T-helper 1 cell (primary cell): Measurements from ENCODE around the gene CHRNA9.
"Not testable (repeated sequence)": the region's sequence is repeated elsewhere in the genome, so short reads cannot be mapped to it uniquely, and the experiment has no call there.

Experiments
- DNase-seq, 5 donors: peaks; one replicate each; pipeline ENCODE4 v3.0.0-alpha.2; 2012 to 2020

The CHRNA9 gene

GRCh38 chr4:40392241-40392640 is 57.1 kb downstream of the CHRNA9 start:
- DNase-seq, result not testable (repeated sequence)

- DNase-seq, result no peak
Observed at GRCh38 chr4:40394236-40394635, 59.1 kb downstream of the CHRNA9 start.

- DNase-seq, result no peak
Observed at GRCh38 chr4:40395166-40395900, 60.2 kb downstream of the CHRNA9 start.

GRCh38 chr4:40395908-40396793 is 61.0 kb downstream of the CHRNA9 start:
- DNase-seq, result no peak

- no peak for DNase-seq
Observed at GRCh38 chr4:40399578-40399977, 64.4 kb downstream of the CHRNA9 start.

GRCh38 chr4:40401096-40401495 is 66.0 kb downstream of the CHRNA9 start:
- DNase-seq, result no peak

- no peak for DNase-seq
Observed at GRCh38 chr4:40401631-40402030, 66.5 kb downstream of the CHRNA9 start.

- DNase-seq, result no peak
Observed at GRCh38 chr4:40402556-40402955, 67.4 kb downstream of the CHRNA9 start.

- DNase-seq, result no peak
Observed at GRCh38 chr4:40403081-40403480, 67.9 kb downstream of the CHRNA9 start.
